NCI-H1436 treated with DMSO at 0.1 percent for 48 hours (cell line): ENCODE measurements around the gene PIK3R4.

Source experiments
- DNase-seq: peaks from one replicate; lab custom pipeline; 2025; lab: John Stamatoyannopoulos, UW

Gene PIK3R4

GRCh38 chr3:130640027-130640426 is 106.6 kb downstream of the PIK3R4 start:
- DNase-seq: no peak

DNA sequence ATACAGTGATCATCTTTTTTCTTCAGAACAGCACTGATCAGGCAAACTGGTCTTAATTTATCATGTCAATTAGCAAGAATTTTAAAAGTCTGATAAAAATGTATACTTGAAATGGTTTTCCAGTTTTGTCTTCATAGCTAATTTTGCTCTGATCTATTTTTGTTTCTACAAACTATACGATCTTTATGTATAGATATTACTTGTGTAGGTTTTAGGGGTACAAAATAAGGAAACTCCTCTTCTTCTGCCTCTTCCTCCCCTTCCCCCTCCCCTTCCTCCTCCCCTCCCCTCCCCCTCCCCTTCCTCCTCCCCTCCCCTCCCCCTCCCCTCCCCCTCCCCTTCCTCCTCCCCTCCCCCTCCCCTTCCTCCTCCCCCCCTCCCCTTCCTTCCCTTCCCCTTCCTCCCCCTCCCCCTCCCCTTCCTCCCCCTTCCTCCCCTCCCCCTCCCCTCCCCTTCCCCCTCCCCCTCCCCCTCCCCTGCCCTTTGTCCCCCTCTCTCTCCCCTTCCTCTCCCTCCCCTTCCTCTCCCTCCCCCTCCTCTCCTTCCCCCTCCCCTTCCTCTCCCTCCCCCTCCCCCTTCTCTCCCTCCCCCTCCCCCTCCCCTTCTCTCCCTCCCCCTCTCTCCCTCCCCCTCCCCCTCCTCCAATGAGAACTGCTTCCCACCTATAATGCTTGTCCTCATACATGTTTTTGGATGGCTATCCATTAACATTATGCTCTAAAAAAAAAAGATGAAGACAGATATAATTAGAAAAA is 110.0 kb downstream of the PIK3R4 start:
- no peak for DNase-seq

- no peak for DNase-seq
These were observed 110.7 kb downstream of the PIK3R4 start for GRCh38 chr3:130635978-130636377.

- DNase-seq: no peak
These were observed 111.3 kb downstream of the PIK3R4 start for GRCh38 chr3:130635285-130635684.
